Neuron (in vitro differentiated cells): ENCODE results near the gene DBN1.
A peak's percentile ranks its signal among the peaks of the same experiment; 100 is the strongest.

ENCODE experiments used
- H2AFZ ChIP-seq: one replicate; pipeline ENCODE4 v1.6.1; 2013; ENCODE audit warnings: low read depth, mild to moderate bottlenecking, inconsistent platforms, low read length, moderate library complexity
- H3K27me3 ChIP-seq: one replicate; pipeline ENCODE4 v1.6.1; 2013; ENCODE audit warnings: low read length; ENCODE audit not compliant: insufficient read depth
- H3K36me3 ChIP-seq: one replicate; pipeline ENCODE4 v1.6.1; 2013; ENCODE audit warnings: low read length; ENCODE audit not compliant: insufficient read depth
- H3K4me1 ChIP-seq: one replicate; pipeline ENCODE4 v1.6.1; 2013; ENCODE audit warnings: low read length; ENCODE audit not compliant: insufficient read depth
- H3K4me3 ChIP-seq: 2 replicates; pipeline ENCODE4 v1.5.1; 2013; ENCODE audit warnings: mild to moderate bottlenecking, low read length, moderate library complexity
- H3K9me3 ChIP-seq: one replicate; pipeline ENCODE4 v1.6.1; 2013; ENCODE audit warnings: low read length

Gene DBN1

DNA sequence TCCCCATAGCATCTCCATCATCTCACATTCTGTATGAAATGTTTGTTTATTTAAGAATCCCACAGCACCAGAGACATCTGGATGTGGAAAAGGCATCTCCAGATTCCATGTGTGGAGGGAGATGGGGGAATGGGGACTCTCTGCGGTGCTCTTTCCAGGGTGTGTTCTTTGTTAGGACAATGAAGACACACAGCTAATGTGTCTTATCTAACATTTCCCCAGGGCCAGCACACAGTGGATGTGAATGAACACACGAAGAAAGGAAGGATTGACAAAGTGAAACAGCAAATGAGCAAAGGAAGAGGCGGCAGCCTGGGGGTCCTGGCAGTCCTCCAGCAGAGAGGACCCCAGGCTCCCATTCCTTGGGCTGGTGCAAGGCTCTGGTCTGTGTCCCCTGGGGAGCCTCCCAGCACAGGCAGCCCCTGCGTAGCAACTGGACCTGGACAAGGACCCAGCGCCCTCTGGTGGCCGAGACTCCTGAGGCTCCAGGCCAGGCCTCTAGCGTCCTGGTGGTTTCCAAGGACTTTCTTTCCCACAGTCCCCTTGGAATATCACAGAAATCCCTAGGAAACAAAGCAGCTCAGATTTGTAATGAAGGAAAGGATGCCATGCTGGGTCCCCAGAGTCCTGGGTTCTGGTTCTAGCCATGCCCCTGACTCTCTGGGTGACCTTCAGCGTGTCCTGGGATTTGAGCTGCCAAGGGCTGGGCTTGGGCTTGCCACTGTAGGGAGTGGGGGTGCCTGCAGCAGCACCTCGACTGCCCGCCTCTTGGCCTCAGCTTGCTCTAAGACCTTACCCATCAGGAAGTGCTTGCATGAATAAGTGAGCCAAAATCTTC lies 27.5 kb upstream of the DBN1 start:
- H3K4me1 ChIP-seq, result peaks cover 36% of the 10 kb centered on the region
- no peak overlapping the region for H3K4me3 ChIP-seq
- no peak overlapping the region for H2AFZ ChIP-seq
- H3K27me3 ChIP-seq, result no peaks in the 10 kb centered on the region
- no peaks in the 10 kb centered on the region for H3K9me3 ChIP-seq
- H3K36me3 ChIP-seq, result peaks cover under 1% of the 10 kb centered on the region

DNA sequence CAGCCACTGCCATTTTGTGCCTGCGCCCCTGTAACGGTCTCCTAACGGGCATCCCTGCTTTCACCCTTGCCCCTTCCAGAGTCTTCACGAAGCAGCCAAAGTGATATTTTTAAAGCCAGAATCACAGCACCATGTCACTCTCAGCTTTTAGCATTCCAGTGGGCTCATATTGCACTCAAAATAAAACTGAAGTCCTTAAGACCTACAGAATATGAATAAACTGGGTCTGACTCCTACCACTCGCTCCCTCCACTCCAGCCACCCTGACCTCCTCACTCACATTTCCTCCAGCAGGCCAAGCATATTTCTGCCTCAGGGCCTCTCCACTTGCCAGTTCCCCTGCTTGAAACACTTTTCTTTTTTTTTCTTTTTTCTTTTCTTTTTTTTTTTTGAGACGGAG lies 26.4 kb upstream of the DBN1 start:
- H3K9me3 ChIP-seq, result no peaks in the 10 kb centered on the region
- H3K27me3 ChIP-seq, result no peaks in the 10 kb centered on the region
- H2AFZ ChIP-seq, result no peak overlapping the region
- peaks cover 8% of the 10 kb centered on the region for H3K36me3 ChIP-seq
- no peak overlapping the region for H3K4me3 ChIP-seq
- peaks cover 47% of the 10 kb centered on the region for H3K4me1 ChIP-seq

DNA sequence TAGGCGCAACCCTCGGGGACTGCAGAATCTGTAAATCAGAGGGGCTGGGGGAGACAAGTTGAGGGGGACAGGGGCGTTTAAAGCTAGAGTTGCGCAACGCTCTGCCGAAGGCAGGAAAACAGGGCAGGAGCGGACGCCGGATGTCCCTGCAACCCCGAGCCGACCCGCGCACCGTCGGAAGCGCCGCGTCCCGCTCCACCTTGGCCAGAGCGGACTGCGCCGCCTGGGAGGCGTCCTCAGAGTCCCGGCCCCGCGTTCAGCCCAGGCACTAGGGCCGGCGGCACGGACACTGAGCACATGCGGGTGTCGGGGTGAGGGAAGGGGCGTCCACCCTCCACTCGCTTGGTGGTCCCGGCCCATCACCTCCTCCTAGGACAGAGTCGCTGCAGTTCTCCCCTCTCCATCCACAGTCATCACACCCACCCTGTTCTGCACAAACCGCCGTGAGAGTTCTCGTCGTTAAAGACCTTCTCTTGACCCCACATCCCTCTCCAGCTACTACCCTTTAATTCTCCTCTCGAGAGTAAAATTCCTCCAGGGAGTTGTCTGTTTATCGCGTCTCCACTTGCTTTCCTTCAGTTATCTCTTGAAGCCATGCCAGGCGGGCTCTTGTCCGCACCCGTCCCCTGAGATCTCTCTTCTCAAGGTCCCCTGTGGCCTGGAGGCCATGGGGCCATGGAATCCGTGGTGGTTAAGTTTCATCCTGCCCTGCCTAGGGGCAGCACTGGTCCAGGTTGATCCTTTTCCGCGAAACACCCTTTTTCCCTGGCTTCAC lies 24.8 kb upstream of the DBN1 start:
- Histone ChIP-seq H2AFZ (no peak overlapping the region), H3K36me3 (peaks cover 14% of the 10 kb centered on the region), H3K4me3 (peak overlapping the region; percentile 11), H3K9me3 (no peaks in the 10 kb centered on the region), H3K4me1 (peaks cover 56% of the 10 kb centered on the region), H3K27me3 (no peaks in the 10 kb centered on the region)

DNA sequence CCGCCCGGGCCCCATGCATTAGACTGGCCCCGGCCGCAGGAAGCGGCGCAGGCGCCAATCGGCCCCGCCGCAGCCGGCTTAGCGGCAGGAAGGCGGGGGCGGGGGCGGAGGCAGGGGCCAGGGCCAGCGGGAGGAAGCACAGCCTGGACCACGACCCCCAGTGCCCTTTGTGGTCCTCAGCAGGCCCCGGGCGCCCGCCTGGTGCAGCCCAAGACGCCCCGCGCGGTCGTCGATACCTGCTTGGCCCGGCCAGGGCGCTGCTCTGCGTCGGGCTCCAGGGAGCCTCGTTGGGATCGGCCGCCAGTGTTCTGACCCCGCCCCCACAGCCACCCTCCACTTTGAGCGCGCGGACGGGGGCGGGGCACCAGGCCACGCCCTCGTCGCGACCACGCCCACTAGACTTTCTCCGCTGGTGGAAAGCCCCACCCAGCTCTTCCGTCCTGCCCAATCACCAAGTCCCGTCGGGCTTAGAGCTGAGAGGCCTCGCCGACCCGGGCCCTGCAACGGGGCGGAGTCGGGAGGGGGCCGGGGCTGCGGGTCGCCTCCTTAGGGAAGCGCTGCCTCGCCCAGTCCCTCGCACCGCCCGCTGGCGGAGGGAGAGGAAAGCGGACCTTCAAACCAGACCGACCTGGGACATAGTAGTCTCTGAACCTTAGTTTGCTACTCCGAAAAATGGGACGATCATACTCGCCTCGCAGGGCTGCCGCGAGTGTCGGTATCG lies 24.0 kb upstream of the DBN1 start, which contains the start of gene PDLIM7:
PDLIM7 (minus strand) TSS at position 313 of the 721 bp plus-strand sequence. CDS start 1,092 bp downstream, outside the sequence.
- Histone ChIP-seq H2AFZ (no peak within 1 kb of the TSS), H3K36me3 (peaks cover 19% of the 10 kb centered on the region), H3K4me1 (peaks cover 52% of the 10 kb centered on the region), H3K9me3 (no peaks in the 10 kb centered on the region), H3K4me3 (peak within 1 kb of the TSS; percentile 80), H3K27me3 (no peaks in the 10 kb centered on the region)

DNA sequence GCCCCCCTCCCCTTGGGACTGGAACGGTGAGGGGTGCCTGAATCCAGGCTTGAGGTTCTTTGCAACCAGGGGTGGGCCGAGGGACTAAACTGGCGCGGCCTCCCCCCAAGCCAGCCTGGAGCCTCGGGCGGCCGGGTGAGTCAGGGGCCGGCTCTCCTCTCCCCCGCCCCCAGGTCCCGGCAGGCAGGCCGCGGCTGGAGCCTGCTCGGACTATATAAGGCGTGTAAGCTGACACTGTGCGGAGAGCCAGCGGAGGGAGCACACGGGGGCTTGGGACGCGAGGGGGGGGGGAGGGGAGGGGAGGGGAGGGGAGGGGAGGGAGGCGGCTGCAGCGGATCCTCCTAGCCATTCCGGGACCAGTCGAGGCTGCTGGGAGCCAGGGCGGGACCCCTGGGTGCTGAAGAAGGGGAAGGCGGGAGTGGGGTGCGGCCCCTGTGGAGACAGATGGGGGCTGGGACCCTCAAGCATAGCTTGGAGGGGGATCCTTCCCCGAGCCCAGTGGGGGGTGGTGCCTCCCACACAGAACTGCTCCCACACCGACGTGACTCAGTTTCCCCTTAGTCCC lies 23.4 kb upstream of the DBN1 start:
- peaks cover 45% of the 10 kb centered on the region for H3K4me1 ChIP-seq
- H3K9me3 ChIP-seq, result no peaks in the 10 kb centered on the region
- peaks cover 25% of the 10 kb centered on the region for H3K36me3 ChIP-seq
- peak overlapping the region; percentile 80 for H3K4me3 ChIP-seq
- no peak overlapping the region for H2AFZ ChIP-seq
- H3K27me3 ChIP-seq, result no peaks in the 10 kb centered on the region

DNA sequence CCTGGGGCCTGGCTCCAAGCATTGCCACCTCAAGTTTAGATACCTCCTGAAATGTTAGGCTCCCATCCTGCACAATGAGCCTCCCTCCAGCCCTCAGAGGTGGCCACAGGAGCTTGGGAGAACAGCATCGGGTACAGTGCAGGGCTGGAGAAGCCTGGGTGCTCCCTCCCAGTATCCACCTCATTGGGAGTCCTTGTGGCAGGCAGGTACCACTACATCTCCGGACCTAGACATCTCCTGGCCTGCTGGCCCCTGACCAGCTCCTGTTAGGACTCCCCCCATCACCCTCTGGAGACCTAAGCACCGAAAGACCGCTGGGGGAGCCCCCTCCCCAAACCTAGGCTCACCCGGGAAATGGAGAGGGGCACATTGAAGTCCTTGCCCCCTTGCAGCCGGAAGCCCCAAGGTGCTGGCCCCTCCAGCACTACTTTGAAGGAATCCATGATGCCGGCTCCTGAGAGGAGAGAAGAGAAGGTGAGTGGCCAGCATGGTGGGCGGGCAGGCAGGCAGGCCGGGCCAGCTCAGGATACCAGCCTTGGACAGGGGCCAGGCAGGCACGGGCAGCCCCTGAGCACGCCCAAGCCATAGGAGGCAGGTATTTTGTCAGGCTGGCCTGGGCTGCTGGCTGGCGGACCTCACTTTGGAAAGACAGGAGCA lies 22.8 kb upstream of the DBN1 start:
- H3K36me3 ChIP-seq, result peaks cover 28% of the 10 kb centered on the region
- peaks cover 39% of the 10 kb centered on the region for H3K4me1 ChIP-seq
- H3K9me3 ChIP-seq, result no peaks in the 10 kb centered on the region
- no peaks in the 10 kb centered on the region for H3K27me3 ChIP-seq
- H2AFZ ChIP-seq, result no peak overlapping the region
- peak overlapping the region; percentile 80 for H3K4me3 ChIP-seq

DNA sequence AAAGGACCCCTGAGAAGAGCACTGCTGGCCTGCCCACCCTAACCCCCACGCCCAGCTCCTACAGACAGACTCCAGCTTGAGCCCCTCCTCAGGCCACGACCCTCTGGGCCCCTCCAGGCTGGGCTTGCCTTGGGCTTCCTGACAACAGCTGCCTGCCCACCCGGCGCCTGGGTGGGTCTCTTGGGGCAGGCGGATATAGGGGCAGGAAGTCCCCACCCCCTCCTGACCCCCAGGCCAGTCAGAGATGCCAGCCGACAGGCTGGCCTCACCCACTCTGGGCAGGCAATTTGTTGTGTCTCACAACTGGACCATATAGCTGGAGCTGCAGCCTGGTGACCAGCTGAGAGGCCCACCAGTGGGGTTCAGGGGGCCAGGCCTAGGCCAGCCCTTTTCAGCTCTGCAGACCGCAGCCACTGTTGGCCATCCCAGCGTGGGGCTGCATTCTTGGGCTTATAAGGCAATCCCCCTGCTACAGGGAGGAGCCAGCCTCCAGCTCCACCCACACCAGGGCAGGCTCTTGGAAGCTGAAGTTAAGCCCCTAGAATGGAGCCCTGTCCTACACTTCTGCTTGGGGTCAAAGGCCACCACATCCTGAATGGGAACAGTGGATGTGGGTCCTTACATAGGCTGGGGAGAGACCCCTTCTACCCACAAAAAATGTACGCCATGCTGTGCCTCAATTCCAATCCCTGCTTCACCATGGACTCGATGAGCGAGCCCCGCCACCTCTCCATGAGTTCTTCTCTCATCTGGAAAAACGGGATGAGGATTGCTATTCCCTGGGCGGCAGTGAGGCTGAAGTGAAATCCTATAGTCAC lies 22.0 kb upstream of the DBN1 start:
- Histone ChIP-seq H3K9me3 (no peaks in the 10 kb centered on the region), H3K4me1 (peaks cover 33% of the 10 kb centered on the region), H2AFZ (no peak overlapping the region), H3K36me3 (peaks cover 35% of the 10 kb centered on the region), H3K27me3 (no peaks in the 10 kb centered on the region), H3K4me3 (peak overlapping the region; percentile 80)

DNA sequence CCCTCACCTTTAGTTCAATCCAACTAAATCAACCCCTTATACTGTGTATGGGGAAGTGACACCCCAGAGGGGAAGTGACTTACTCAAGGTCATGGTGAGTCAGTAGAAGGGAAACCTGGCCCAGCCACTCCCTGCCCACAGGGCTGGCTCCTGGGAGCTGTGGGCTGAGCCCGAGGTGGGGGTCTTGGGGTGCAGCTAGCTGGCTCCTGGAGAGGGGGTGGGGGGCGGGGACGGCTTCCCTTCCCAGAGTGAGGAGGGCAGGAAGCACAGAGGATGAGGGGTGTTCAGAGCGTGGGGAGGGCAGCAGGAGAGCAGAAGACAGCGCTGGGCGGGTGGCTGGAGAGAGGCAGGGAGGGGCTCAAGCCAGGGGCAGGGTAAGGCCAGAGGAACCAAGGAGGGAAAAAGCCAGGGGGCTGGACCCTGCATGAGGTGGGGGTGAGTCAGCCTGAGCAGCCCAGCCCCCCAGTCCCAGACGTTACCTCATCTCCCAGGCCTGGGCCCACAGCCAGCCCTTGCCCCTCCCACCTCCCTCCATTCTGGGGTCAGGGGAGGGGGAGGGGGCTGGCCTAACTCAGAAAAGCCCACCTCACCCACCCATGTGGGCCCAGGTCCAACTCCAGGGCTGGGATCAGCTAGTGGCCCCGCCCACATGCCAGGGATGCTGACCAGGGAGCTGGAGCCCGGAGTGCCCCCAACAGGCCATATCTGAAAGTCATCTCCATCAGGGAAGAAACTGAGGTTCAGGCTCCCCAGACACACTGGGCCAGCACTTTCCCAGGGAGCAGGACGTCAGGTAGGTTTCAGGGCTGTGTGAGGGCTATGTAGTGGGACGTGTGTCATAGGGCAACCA lies 21.1 kb upstream of the DBN1 start:
- Histone ChIP-seq H3K27me3 (no peaks in the 10 kb centered on the region), H2AFZ (no peak overlapping the region), H3K9me3 (no peaks in the 10 kb centered on the region), H3K4me1 (peaks cover 32% of the 10 kb centered on the region), H3K4me3 (no peak overlapping the region), H3K36me3 (peaks cover 43% of the 10 kb centered on the region)

DNA sequence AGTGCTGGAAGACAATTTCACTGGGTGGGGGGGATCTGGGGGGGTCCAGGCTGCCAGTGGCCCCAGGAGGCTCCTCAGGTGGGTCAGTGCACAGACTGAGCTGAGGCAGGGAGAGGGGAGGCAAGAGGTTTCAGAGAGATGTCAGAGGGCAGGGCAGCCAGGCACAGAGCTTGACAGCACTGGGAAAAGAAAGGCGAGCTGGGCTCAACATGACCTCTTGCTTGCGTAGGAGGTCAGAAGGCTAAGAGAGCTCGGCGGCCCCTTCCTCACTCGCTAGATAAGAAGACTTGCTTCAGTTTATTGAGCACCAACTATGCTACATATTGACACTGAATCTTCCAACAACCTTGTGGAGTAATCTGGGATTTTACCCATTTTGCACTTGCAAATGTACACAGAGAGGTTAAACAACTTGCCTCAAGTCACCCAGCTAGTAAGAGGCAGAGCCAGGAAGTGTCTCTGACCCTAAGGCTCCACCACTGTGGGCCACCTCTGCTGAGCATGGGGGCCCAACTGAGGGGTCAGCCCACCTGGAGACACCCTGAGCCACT lies 20.4 kb upstream of the DBN1 start:
- no peak overlapping the region for H3K4me3 ChIP-seq
- H3K4me1 ChIP-seq, result peaks cover 32% of the 10 kb centered on the region
- no peaks in the 10 kb centered on the region for H3K27me3 ChIP-seq
- no peak overlapping the region for H2AFZ ChIP-seq
- peaks cover 49% of the 10 kb centered on the region for H3K36me3 ChIP-seq
- H3K9me3 ChIP-seq, result no peaks in the 10 kb centered on the region

DNA sequence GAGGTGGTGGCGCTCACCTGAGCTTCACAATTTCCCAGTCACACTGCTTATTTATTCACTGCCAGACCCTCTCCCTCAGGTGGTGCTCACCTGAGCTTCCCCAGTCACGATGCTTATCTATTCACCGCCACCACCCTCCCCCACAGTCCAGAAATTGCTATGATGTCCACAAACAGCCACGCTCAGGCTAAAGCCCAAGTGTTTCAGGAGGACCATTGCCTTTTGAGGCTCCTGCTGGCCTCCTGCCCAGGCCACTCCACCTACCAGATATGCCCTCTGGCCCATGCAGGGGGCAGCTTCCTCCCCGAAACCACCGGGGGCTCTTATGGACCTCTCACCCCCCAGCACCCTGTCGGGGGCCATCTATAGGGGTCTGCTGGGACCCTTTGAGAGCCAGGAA lies 19.4 kb upstream of the DBN1 start:
- H3K27me3 ChIP-seq, result no peaks in the 10 kb centered on the region
- peaks cover 58% of the 10 kb centered on the region for H3K36me3 ChIP-seq
- peaks cover 29% of the 10 kb centered on the region for H3K4me1 ChIP-seq
- no peak overlapping the region for H2AFZ ChIP-seq
- no peak overlapping the region for H3K4me3 ChIP-seq
- H3K9me3 ChIP-seq, result no peaks in the 10 kb centered on the region
